Effector CD8-positive, alpha-beta T cell (primary cell): Measurements from ENCODE around the gene CEP57L1.
"Not testable (repeated sequence)": the region's sequence is repeated elsewhere in the genome, so short reads cannot be mapped to it uniquely, and the experiment has no call there.

Experiments
- DNase-seq: peaks from one replicate; lab custom pipeline; 2025; lab: John Stamatoyannopoulos, UW

Gene CEP57L1

GRCh38 chr6:109172101-109172746 is 76.9 kb downstream of the CEP57L1 start:
- DNase-seq, result no peak

GRCh38 chr6:109174916-109175315 is 79.6 kb downstream of the CEP57L1 start:
- DNase-seq, result no peak

GRCh38 chr6:109178921-109179320 is 83.6 kb downstream of the CEP57L1 start:
- no peak for DNase-seq

GRCh38 chr6:109179507-109179906 is 84.2 kb downstream of the CEP57L1 start:
- no peak for DNase-seq

- DNase-seq, result no peak
Observed at GRCh38 chr6:109182578-109182977, 87.3 kb downstream of the CEP57L1 start.

- no peak for DNase-seq
Observed at GRCh38 chr6:109183109-109183650, 87.9 kb downstream of the CEP57L1 start.

GRCh38 chr6:109184638-109185037 is 89.3 kb downstream of the CEP57L1 start:
- DNase-seq, result no peak

- no peak for DNase-seq
Observed at GRCh38 chr6:109186012-109186411, 90.7 kb downstream of the CEP57L1 start.

- peak; percentile 37 for DNase-seq
Observed at GRCh38 chr6:109187399-109188114, 92.2 kb downstream of the CEP57L1 start.

- DNase-seq, result no peak
Observed at GRCh38 chr6:109188115-109188411, 92.8 kb downstream of the CEP57L1 start.

GRCh38 chr6:109191368-109191767 is 96.1 kb downstream of the CEP57L1 start:
- DNase-seq, result not testable (repeated sequence)

GRCh38 chr6:109192865-109193264 is 97.6 kb downstream of the CEP57L1 start:
- DNase-seq, result no peak

GRCh38 chr6:109194880-109195279 is 99.6 kb downstream of the CEP57L1 start:
- no peak for DNase-seq

GRCh38 chr6:109197061-109197460 is 101.8 kb downstream of the CEP57L1 start:
- DNase-seq, result no peak

- no peak for DNase-seq
Observed at GRCh38 chr6:109202409-109203264, 107.3 kb downstream of the CEP57L1 start.

- DNase-seq, result no peak
Observed at GRCh38 chr6:109204511-109204910, 109.2 kb downstream of the CEP57L1 start.

GRCh38 chr6:109212683-109213082 is 117.4 kb downstream of the CEP57L1 start:
- DNase-seq, result no peak
